ENCODE data around the gene NRG4. TPM values are rescaled to one million over a fixed set of nuclear protein-coding genes. Genes with fewer than 3 reads are reported as not detected.

NRG4 gene
- total RNA-seq, 1 experiment from 2014 or later: 0.95 TPM

- BruUV-seq (replicated peaks): no TSS peak
- H3K4me1 Mint-ChIP-seq (ENCODE audit: low read depth, unreplicated experiment): peaks cover 8% of the 10 kb centered on the region
- Histone ChIP-seq H3K4me3 (ENCODE audit: low read depth, low read length) (no peak overlapping the region), H3K27me3 (replicated peaks; ENCODE audit: control insufficient read depth, insufficient read depth, low read length) (no peaks in the 10 kb centered on the region), H3K36me3 (ENCODE audit: control insufficient read depth, insufficient read depth, low read length) (no peaks in the 10 kb centered on the region), H3K4me1 (no peaks in the 10 kb centered on the region), H3K9me3 (no peaks in the 10 kb centered on the region)
- no peaks in the 10 kb centered on the region for H3K9me3 Mint-ChIP-seq (ENCODE audit: unreplicated experiment)
- ChIA-PET POLR2A (no interaction called here), CTCF (no interaction called here)
- H3K27ac Mint-ChIP-seq (ENCODE audit: unreplicated experiment): no peak overlapping the region
- no peaks in the 10 kb centered on the region for H3K27me3 Mint-ChIP-seq (ENCODE audit: insufficient read depth, unreplicated experiment)
- TF ChIP-seq CTCF (IDR thresholded peaks at IDR 0.05; ENCODE audit: insufficient read depth in 1 of 2, low read depth in 1 of 2, low read length in 1 of 2, severe bottlenecking in 1 of 2, unreplicated experiment in 1 of 2): no peak
- no peak overlapping the region for H3K4me3 Mint-ChIP-seq (ENCODE audit: unreplicated experiment)
- H3K36me3 Mint-ChIP-seq (ENCODE audit: insufficient read depth, unreplicated experiment): peaks cover 37% of the 10 kb centered on the region
- no peak for DNase-seq
- intact Hi-C loops (cut with micrococcal nuclease; ENCODE audit: unreplicated experiment): no loop called here
These were observed 116.5 kb downstream of the NRG4 start for GRCh38 chr15:75895731-75896130.

GRCh38 chr15:75891895-75892294 is 120.3 kb downstream of the NRG4 start:
- no peaks in the 10 kb centered on the region for H3K27me3 Mint-ChIP-seq (ENCODE audit: insufficient read depth, unreplicated experiment)
- H3K4me3 Mint-ChIP-seq (ENCODE audit: unreplicated experiment): no peak overlapping the region
- no TSS peak for BruUV-seq (replicated peaks)
- no peaks in the 10 kb centered on the region for H3K36me3 ChIP-seq (ENCODE audit: control insufficient read depth, insufficient read depth, low read length)
- H3K9me3 ChIP-seq: no peaks in the 10 kb centered on the region
- DNase-seq: no peak
- H3K36me3 Mint-ChIP-seq (ENCODE audit: insufficient read depth, unreplicated experiment): peaks cover 35% of the 10 kb centered on the region
- H3K27ac Mint-ChIP-seq (ENCODE audit: unreplicated experiment): no peak overlapping the region
- peaks cover 17% of the 10 kb centered on the region for H3K4me1 Mint-ChIP-seq (ENCODE audit: low read depth, unreplicated experiment)
- peaks cover 7% of the 10 kb centered on the region; the same call in 1 of the 2 replicates for H3K4me1 ChIP-seq
- H3K9me3 Mint-ChIP-seq (ENCODE audit: unreplicated experiment): no peaks in the 10 kb centered on the region
- H3K27me3 ChIP-seq (replicated peaks; ENCODE audit: control insufficient read depth, insufficient read depth, low read length): no peaks in the 10 kb centered on the region
- TF ChIP-seq CTCF (IDR thresholded peaks at IDR 0.05; ENCODE audit: insufficient read depth in 1 of 2, low read depth in 1 of 2, low read length in 1 of 2, severe bottlenecking in 1 of 2, unreplicated experiment in 1 of 2): no peak
- CTCF ChIA-PET: no interaction called here
- POLR2A ChIA-PET: no interaction called here
- intact Hi-C loops (cut with micrococcal nuclease; ENCODE audit: unreplicated experiment): no loop called here
- no peak overlapping the region for H3K4me3 ChIP-seq (ENCODE audit: low read depth, low read length)

Other genes starting within 250 kb of the NRG4 start
- 40.5 and 41.9 TPM in 2 replicates for gene UBE2Q2, start 169.0 kb downstream of the NRG4 start, total RNA-seq (2022)
- gene FBXO22, start 108.5 kb downstream of the NRG4 start, total RNA-seq (2022): 43.9 and 47.7 TPM in 2 replicates
- gene TMEM266, start 47.6 kb upstream of the NRG4 start, total RNA-seq (2022): 0.27 and 0.28 TPM in 2 replicates